ENCODE data around the gene MYO5B. TPM values are rescaled to one million over a fixed set of nuclear protein-coding genes. Genes with fewer than 3 reads are reported as not detected.

The MYO5B gene
- total RNA-seq, 4 donors from 2014 or later, result 2.0 to 13.9 (median 5.3) TPM

DNA sequence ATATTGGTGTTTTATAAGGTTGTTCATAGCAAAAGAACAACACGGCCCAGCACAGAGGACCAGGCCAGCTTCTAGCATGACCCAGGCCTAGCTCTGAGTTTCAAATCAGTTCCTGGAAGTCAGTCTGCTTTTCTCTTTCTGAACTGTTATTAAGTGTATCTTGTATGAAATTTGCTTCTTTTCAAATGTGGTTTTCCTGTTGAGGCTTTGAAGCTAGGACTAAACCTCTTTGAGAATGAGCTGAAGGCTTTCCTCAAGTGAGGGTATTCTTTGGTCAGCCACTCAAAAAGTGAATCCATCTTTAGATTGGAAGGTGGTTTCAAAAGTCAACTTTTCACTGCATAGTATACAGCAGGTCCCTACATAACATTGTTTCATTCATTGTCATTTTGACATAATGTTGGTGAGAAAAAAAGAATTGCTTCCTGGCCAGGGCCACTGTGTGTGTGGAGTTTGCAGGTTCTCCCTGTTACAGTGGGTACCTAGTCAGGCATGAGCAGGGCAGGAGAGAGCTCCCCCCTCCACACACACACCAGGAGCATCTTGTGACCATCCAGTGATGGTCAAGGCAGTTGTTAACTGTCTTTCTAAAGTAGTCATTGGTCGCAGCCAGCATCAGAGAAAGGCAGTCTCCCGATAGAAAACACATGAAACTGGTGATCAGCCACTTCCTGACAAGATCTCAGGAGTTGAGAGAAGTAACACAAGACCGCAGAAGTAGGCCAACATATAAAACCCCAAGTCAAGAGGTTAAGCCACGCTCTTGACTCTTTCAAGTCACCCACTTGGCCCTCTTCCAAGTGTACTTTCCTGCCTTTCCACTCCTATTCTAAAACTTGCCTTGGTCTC lies 374.9 kb downstream of the MYO5B start:
- H3K36me3 ChIP-seq, result peaks cover 0 to 7% (median 0%) of the 10 kb centered on the region in 4 donors
- H3K27me3 ChIP-seq, result no peaks in the 10 kb centered on the region
- H3K4me3 ChIP-seq, result no peak overlapping the region
- DNase-seq (ENCODE audit: extremely low spot score), result no peak
- intact Hi-C loops (cut with DNase I), result loop anchor here (10.0 kb wide), 2 partner anchors 325 to 465 kb away; partner anchors contain the start of genes CXXC1, MBD1 and RPL17
- H3K9me3 ChIP-seq, result no peaks in the 10 kb centered on the region
- TF ChIP-seq EP300 (IDR thresholded peaks at IDR 0.05) (no peak), POLR2AphosphoS5 (IDR thresholded peaks at IDR 0.05) (no peak), POLR2A (IDR thresholded peaks at IDR 0.05; ENCODE audit: low read depth) (no peak)
- H3K27ac ChIP-seq (replicated peaks in 1 of 4), result no peak overlapping the region
- WGBS, result 81% methylated on average over 5 of the region's 5 CpGs
- peaks cover 0 to 4% (median 0%) of the 10 kb centered on the region in 4 donors for H3K4me1 ChIP-seq

DNA sequence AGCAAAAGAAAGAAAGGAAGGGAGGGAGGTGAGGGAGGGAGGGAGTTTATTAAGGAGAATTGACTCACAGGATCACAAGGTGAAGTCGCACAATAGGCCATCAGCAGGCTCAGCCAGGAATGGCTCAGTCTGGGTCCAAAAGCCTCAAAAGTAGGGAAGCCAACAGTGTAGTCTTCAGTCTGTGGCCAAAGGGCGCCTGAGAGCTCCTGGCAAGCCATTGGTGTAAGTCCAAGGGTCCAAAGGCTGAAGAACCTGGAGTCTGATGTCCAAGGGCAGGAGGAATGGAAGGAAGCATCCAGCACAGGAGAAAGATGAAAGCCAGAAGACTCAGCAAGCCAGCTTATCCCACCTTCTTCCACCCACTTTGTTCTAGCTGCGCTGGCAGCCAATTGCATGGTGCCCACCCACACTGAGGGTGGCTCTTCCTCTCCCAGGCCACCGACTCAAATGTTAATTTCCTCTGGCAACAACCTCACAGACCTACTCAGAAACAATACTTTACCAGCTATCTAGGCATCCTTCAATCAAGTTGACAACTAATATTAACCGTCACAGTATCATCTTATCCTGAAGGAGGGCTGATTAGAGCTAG lies 375.8 kb downstream of the MYO5B start:
- Histone ChIP-seq H3K27ac (replicated peaks in 1 of 4) (no peak overlapping the region), H3K4me1 (peaks cover 0 to 10% (median 4%) of the 10 kb centered on the region in 4 donors), H3K4me3 (no peak overlapping the region), H3K36me3 (peaks cover 0 to 7% (median 0%) of the 10 kb centered on the region in 4 donors), H3K27me3 (no peaks in the 10 kb centered on the region), H3K9me3 (no peaks in the 10 kb centered on the region)
- intact Hi-C loops (cut with DNase I), result loop anchor here (10.0 kb wide), 2 partner anchors 324 to 466 kb away; partner anchors contain the start of genes CXXC1, MBD1 and RPL17
- WGBS, result 95% methylated on average over 5 of the region's 5 CpGs
- no peak for DNase-seq (ENCODE audit: extremely low spot score)
- TF ChIP-seq, protein P1, sequence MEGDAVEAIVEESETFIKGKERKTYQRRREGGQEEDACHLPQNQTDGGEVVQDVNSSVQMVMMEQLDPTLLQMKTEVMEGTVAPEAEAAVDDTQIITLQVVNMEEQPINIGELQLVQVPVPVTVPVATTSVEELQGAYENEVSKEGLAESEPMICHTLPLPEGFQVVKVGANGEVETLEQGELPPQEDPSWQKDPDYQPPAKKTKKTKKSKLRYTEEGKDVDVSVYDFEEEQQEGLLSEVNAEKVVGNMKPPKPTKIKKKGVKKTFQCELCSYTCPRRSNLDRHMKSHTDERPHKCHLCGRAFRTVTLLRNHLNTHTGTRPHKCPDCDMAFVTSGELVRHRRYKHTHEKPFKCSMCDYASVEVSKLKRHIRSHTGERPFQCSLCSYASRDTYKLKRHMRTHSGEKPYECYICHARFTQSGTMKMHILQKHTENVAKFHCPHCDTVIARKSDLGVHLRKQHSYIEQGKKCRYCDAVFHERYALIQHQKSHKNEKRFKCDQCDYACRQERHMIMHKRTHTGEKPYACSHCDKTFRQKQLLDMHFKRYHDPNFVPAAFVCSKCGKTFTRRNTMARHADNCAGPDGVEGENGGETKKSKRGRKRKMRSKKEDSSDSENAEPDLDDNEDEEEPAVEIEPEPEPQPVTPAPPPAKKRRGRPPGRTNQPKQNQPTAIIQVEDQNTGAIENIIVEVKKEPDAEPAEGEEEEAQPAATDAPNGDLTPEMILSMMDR (IDR thresholded peaks at IDR 0.05), result no peak
- TF ChIP-seq EP300 (IDR thresholded peaks at IDR 0.05), result no peak
- TF ChIP-seq POLR2AphosphoS5 (IDR thresholded peaks at IDR 0.05), result no peak
- TF ChIP-seq POLR2A (IDR thresholded peaks at IDR 0.05; ENCODE audit: low read depth), result no peak

DNA sequence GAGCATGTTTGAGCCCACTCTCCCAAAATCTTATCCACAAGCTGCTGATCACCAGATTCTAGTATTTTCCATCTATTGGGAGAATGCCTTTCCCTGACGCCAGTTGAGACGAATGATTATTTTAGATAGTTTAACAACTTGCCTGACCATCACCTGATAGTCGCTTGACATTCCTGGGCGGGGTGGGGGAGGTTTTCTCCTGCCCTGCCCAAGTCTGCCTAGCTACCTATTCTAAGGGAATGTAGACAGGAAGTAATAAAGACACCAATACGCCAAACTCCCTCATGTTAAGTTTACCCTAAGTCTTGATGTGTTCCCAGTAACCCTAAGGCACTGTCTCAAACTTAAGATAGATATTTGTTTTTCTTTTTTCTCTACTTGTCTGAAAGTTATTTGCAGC lies 377.0 kb downstream of the MYO5B start:
- 98% methylated on average over 5 of the region's 5 CpGs for WGBS
- no peak overlapping the region for H3K4me3 ChIP-seq
- H3K4me1 ChIP-seq, result peaks cover 0 to 10% (median 5%) of the 10 kb centered on the region in 4 donors
- H3K27ac ChIP-seq (replicated peaks in 1 of 4), result no peak overlapping the region
- H3K36me3 ChIP-seq, result peaks cover 0 to 7% (median 0%) of the 10 kb centered on the region in 4 donors
- intact Hi-C loops (cut with DNase I), result loop anchor here (10.0 kb wide), 2 partner anchors 323 to 467 kb away; partner anchors contain the start of genes CXXC1, MBD1 and RPL17
- TF ChIP-seq EP300 (IDR thresholded peaks at IDR 0.05) (no peak), POLR2A (IDR thresholded peaks at IDR 0.05; ENCODE audit: low read depth) (no peak), POLR2AphosphoS5 (IDR thresholded peaks at IDR 0.05) (no peak)
- TF ChIP-seq, protein P1 (IDR thresholded peaks at IDR 0.05), result no peak
- no peak for DNase-seq (ENCODE audit: extremely low spot score)
- H3K9me3 ChIP-seq, result no peaks in the 10 kb centered on the region
- no peaks in the 10 kb centered on the region for H3K27me3 ChIP-seq

DNA sequence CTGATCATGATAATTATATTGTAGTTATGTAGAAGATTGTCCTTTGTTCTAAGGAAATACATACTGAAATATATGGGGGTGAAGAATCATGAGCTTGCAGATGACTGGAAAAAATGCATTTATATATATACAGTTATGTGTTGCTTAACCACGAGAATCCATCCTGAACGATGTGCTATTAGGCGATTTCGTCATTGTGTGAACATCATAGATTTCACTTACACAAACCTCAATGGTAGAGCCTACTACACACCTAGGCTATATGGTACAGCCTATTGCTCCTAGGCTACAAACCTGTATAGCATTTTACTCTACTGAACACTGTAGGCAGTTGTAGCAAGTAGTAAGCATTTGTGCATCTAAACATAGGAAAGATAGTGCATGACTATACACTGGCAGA lies 379.0 kb downstream of the MYO5B start:
- WGBS, result 99% methylated on average over 4 of the region's 4 CpGs
- Histone ChIP-seq H3K4me1 (peaks cover 5 to 28% (median 25%) of the 10 kb centered on the region in 4 donors), H3K36me3 (peaks cover 0 to 7% (median 0%) of the 10 kb centered on the region in 4 donors), H3K27ac (replicated peaks in 1 of 4) (no peak overlapping the region), H3K4me3 (no peak overlapping the region), H3K9me3 (no peaks in the 10 kb centered on the region), H3K27me3 (no peaks in the 10 kb centered on the region)
- DNase-seq (ENCODE audit: extremely low spot score), result no peak
- TF ChIP-seq POLR2A (IDR thresholded peaks at IDR 0.05; ENCODE audit: low read depth), result no peak
- TF ChIP-seq, protein P1 (IDR thresholded peaks at IDR 0.05), result no peak
- TF ChIP-seq EP300 (IDR thresholded peaks at IDR 0.05), result no peak
- TF ChIP-seq POLR2AphosphoS5 (IDR thresholded peaks at IDR 0.05), result no peak
- intact Hi-C loops (cut with DNase I), result loop anchor here (10.0 kb wide), 2 partner anchors 321 to 469 kb away; partner anchors contain the start of genes CXXC1, MBD1 and RPL17

DNA sequence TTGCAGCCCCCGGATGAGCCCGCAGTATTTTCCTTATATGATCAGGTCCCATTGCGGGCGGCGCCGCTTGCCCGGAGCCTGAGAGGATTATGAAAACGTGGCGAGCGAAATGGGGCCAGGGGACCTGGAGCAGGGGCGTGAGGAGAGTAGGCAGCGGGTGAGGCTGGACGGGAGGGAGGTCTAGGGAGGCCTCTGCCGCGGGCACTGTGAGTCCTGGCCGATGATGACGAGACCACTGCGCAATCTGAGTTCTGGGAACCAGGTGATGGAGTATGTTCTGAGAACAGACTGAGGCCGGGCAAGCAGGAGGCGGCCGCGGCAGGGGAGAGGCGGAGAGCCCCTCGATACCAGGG lies 380.8 kb downstream of the MYO5B start:
- Histone ChIP-seq H3K27ac (replicated peaks in 1 of 4) (peak overlapping the region; percentile 91 to 98 (median 96)), H3K4me3 (peak overlapping the region; percentile 74 to 89 (median 80)), H3K4me1 (peaks cover 11 to 29% (median 26%) of the 10 kb centered on the region in 4 donors), H3K27me3 (no peaks in the 10 kb centered on the region), H3K36me3 (peaks cover 0 to 7% (median 0%) of the 10 kb centered on the region in 4 donors), H3K9me3 (no peaks in the 10 kb centered on the region)
- TF ChIP-seq POLR2AphosphoS5 (IDR thresholded peaks at IDR 0.05), result peak; percentile 3 to 60
- peak; percentile 63 for TF ChIP-seq EP300 (IDR thresholded peaks at IDR 0.05)
- TF ChIP-seq, protein P1 (IDR thresholded peaks at IDR 0.05), result no peak
- no peak for TF ChIP-seq POLR2A (IDR thresholded peaks at IDR 0.05; ENCODE audit: low read depth)
- peak; percentile 94 for DNase-seq (ENCODE audit: extremely low spot score)
- intact Hi-C loops (cut with DNase I), result loop anchor here (10.0 kb wide), 2 partner anchors 319 to 471 kb away; partner anchors contain the start of genes CXXC1, MBD1 and RPL17
- WGBS, result under 1% methylated on average over 21 of the region's 24 CpGs

Measured in esophagus muscularis mucosa (tissue), 4 donors.